Cardiac fibroblast (primary cell): ENCODE measurements around the gene SDR42E2.
"Not testable (repeated sequence)": the region's sequence is repeated elsewhere in the genome, so short reads cannot be mapped to it uniquely, and the experiment has no call there.

ENCODE experiments used
- DNase-seq, 2 donors: peaks; one replicate each; pipeline versions ENCODE4 v3.0.0 to v3.0.0-alpha.2; 2010; ENCODE audit warnings: low read depth in 2 of 2
- H3K4me3 ChIP-seq, 2 donors: replicated peaks in 1 of 2; 1 replicate in 1 of 2; 2 replicates in 1 of 2; pipeline ENCODE4 v1.5.1; 2011; ENCODE audit warnings: low read depth in 2 of 2, low read length in 2 of 2, mild to moderate bottlenecking in 2 of 2, moderate library complexity in 1 of 2
- TF ChIP-seq, protein P1 (sequence below): IDR thresholded peaks from one replicate; pipeline ENCODE4 v1.5.1; 2011; ENCODE audit warnings: low read depth, mild to moderate bottlenecking, low read length, inconsistent platforms

The SDR42E2 gene

DNA sequence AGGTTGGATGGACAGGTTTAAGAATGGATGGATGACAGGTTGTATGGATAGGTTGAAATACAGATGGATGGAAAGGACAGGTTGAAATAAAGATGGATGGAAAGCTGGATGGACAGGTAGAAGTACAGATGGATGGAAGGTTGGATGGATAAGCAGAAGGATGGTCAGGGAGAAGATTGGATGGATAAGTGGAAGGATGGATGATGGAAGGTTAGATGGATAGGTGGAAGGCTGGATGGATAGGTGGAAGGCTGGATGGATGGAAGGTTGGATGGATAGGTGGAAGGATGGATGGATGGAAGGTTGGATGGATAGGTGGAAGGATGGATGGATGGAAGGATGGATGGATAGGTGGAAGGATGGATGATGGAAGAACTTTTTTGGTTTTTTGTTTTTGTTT lies 905 bp upstream of the SDR42E2 start:
- DNase-seq: no peak
- H3K4me3 ChIP-seq: no peak overlapping the region
- TF ChIP-seq, protein P1, sequence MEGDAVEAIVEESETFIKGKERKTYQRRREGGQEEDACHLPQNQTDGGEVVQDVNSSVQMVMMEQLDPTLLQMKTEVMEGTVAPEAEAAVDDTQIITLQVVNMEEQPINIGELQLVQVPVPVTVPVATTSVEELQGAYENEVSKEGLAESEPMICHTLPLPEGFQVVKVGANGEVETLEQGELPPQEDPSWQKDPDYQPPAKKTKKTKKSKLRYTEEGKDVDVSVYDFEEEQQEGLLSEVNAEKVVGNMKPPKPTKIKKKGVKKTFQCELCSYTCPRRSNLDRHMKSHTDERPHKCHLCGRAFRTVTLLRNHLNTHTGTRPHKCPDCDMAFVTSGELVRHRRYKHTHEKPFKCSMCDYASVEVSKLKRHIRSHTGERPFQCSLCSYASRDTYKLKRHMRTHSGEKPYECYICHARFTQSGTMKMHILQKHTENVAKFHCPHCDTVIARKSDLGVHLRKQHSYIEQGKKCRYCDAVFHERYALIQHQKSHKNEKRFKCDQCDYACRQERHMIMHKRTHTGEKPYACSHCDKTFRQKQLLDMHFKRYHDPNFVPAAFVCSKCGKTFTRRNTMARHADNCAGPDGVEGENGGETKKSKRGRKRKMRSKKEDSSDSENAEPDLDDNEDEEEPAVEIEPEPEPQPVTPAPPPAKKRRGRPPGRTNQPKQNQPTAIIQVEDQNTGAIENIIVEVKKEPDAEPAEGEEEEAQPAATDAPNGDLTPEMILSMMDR: no peak

DNA sequence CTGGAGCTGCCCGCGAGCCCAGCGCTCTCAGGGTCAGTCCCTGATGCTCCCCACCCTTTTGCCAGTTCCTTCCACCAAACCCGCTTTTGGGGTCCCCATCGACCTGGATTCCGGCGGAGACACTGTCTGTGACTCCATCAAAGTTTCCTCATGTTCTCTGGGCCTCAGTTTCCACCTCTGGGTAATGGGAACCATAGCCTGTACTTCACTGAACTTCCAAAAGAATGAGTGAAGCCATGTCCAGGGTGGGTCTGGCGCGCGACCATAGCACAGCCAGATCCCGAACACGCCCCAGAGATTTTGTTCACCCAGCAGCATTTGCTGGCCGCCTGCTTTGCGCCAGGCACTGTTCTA lies 327 bp downstream of the SDR42E2 start:
- TF ChIP-seq, protein P1: no peak
- no peak overlapping the region for H3K4me3 ChIP-seq
- no peak for DNase-seq

DNA sequence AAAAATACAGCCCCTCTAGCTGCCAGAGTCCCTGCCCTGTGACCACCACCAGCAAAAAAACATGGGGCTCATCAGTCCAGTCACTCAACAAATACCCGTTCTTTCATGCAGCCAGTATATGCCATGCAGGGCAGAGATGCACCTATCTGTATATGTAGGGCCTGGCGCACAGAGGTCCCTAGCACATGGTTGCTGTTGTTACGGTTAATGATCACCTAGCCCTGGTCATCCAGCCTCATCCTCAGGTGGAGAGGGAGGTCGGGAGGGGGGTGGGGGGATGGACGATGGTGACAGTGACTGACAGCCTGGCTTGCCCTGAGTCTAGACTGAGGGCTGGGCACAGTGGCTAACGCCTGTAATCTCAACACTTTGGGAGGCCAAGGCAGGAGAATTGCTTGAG lies 1.5 kb downstream of the SDR42E2 start:
- H3K4me3 ChIP-seq: no peak overlapping the region
- TF ChIP-seq, protein P1: no peak
- DNase-seq: no peak

GRCh38 chr16:22164482-22164881 lies 2.2 kb downstream of the SDR42E2 start:
- no peak overlapping the region for H3K4me3 ChIP-seq
- TF ChIP-seq, protein P1: no peak
- DNase-seq: no peak

DNA sequence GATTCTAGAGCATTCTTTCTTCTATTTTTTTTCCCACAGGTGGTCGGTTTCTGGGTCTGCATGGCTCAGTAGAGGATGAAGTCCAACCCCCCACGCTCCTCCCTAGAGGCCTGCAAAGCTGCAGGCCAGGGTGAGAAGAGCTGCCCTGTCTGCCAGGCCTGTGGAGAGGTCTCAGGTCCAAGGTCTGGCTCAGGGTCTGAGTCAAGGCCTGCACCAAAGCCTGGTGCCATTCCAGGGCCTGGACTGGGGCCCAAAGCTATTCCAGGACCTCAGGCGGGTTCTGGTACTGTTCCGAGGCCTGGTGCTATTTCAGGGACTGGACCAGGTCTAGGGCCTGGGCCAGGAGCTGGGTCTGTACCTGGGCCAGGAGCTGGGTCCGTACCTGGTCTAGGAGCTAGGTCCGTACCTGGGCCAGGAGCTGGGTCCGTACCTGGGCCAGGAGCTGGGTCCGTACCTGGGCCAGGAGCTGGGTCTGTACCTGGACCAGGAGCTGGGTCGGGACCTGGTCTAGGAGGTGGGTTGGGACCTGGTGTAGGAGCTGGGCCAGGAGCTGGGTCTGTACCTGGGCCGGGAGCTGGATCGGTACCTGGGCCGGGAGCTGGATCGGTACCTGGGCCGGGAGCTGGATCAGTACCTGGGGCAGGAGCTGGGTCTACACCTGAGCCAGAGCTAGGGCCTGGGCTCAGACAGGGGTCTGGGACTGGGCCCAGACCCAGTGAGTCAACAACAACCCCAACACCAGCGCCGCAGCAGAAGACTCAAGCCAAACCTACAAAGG lies 3.4 kb downstream of the SDR42E2 start:
- no peak for DNase-seq
- TF ChIP-seq, protein P1: no peak

GRCh38 chr16:22171953-22172352 lies 9.6 kb downstream of the SDR42E2 start:
- TF ChIP-seq, protein P1: no peak
- DNase-seq: no peak
- H3K4me3 ChIP-seq: no peak overlapping the region

More for the DNA sequence above, 3.4 kb downstream of the SDR42E2 start:
- no peak overlapping the region for H3K4me3 ChIP-seq

- not testable (repeated sequence) for H3K4me3 ChIP-seq, DNase-seq
These were observed 10.3 kb downstream of the SDR42E2 start for GRCh38 chr16:22172642-22173041.
